Stomach smooth muscle (tissue), 2 donors: ENCODE data around the gene STRN3.

Experiments used
- H3K27ac ChIP-seq: one replicate; pipeline ENCODE4 v1.7.0; 2013; ENCODE audit warnings: mild to moderate bottlenecking, low read length, inconsistent platforms
- H3K27me3 ChIP-seq, 2 donors: one replicate each; pipeline ENCODE4 v1.7.0; 2013; ENCODE audit warnings: low read length in 2 of 2; ENCODE audit not compliant: insufficient read depth in 2 of 2, control insufficient read depth in 1 of 2
- H3K36me3 ChIP-seq, 2 donors: one replicate each; pipeline ENCODE4 v1.7.0; 2013; ENCODE audit warnings: low read length in 2 of 2; ENCODE audit not compliant: control insufficient read depth in 2 of 2, insufficient read depth in 2 of 2
- H3K4me1 ChIP-seq: one replicate; pipeline ENCODE4 v1.7.0; 2013; ENCODE audit warnings: low read length; ENCODE audit not compliant: control insufficient read depth, insufficient read depth
- H3K4me3 ChIP-seq, 2 donors: one replicate each; pipeline ENCODE4 v1.7.0; 2013; ENCODE audit warnings: low read length in 2 of 2
- H3K9ac ChIP-seq, 2 donors: one replicate each; pipeline ENCODE4 v1.7.0; 2013; ENCODE audit warnings: low read length in 2 of 2, mild to moderate bottlenecking in 1 of 2
- H3K9me3 ChIP-seq, 2 donors: one replicate each; pipeline ENCODE4 v1.7.0; 2013; ENCODE audit warnings: low read length in 2 of 2; ENCODE audit not compliant: control insufficient read depth in 2 of 2
- donor health status: healthy.
- donor health status: Pancreatic carcinoma.

STRN3 gene

DNA sequence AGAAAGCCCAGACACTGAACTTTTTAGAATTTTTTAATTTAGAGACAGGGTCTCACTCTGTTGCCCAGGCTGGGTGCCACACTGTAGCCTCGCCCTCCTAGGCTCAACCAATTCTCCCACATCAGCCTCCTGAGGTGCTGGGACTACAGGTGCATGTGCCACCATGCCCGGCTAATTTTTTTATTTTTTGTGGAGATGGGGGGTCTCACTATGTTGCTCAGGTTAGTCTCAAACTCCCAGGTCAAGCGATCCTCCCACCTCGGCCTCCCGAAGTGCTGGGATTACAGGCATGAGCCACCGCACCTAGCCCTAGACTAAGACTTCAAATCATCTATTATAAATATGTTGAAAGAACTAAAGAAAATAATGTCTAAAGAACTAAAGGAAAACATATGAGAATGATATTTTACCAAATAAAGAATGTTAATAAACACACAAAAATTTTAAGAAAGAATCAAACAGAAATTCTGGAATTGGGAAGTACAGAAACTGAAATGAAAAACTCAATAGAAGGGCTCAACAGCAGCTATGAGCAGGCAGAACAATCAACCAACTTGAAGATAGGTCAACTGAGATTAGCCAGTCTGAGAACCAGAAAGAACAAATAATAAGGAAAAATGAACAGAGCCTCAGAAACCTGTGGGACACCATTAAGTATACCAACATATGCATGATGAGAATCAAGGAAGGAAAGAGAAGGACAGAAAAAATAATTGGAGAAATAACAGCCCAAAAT is 27.0 kb downstream of the STRN3 start:
- Histone ChIP-seq H3K9ac (no peak overlapping the region), H3K4me3 (no peak overlapping the region), H3K27me3 (no peaks in the 10 kb centered on the region), H3K27ac (no peak overlapping the region), H3K4me1 (peaks cover 11% of the 10 kb centered on the region), H3K9me3 (peaks cover 6 to 7% of the 10 kb centered on the region in 2 donors), H3K36me3 (peaks cover 0 to 2% of the 10 kb centered on the region in 2 donors)

- Histone ChIP-seq H3K27me3 (no peaks in the 10 kb centered on the region), H3K27ac (no peak overlapping the region), H3K4me1 (peaks cover 11% of the 10 kb centered on the region), H3K9me3 (peaks cover 6 to 7% of the 10 kb centered on the region in 2 donors), H3K4me3 (no peak overlapping the region), H3K9ac (no peak overlapping the region), H3K36me3 (peaks cover 0 to 2% of the 10 kb centered on the region in 2 donors)
Measured at GRCh38 chr14:30998100-30998706, 28.0 kb downstream of the STRN3 start.

DNA sequence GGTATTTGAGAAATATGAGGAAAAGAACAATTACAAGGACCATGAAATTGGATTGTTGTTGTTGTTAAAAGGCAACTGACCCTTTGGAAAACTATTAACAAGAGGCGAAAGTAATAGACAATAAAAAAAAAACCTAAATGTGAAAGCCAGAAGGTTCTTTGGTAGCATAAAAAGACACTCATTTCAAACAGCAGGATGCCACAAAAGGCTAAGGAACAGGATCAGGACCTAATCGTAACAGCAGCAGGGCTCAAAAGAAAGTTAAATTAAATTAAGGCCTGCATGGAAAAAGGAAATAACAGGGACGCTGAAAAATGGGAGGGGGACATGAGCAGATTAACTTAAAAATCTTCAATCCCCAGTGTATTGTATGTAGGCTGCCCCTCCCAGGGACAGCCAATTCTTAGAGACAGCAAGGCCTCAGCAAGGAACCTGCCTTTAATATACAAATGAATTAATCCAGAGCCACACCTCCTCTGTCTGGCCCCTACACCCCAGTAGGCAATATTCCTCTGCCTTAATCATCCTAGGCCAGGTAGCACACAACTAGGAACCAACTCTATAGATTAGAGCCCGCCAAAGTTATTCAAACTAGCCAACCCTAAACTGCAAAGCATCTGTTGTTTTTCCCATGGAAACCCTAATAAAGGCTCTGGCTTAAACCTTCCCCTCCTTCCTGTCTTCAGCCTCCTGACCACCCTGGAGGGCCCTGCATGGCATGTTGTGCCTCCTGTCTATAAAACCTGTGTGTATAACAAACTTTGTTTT is 29.1 kb downstream of the STRN3 start:
- peaks cover 6 to 7% of the 10 kb centered on the region in 2 donors for H3K9me3 ChIP-seq
- H3K4me1 ChIP-seq = peaks cover 11% of the 10 kb centered on the region
- H3K36me3 ChIP-seq = peaks cover 0 to 2% of the 10 kb centered on the region in 2 donors
- no peak overlapping the region for H3K4me3 ChIP-seq
- no peaks in the 10 kb centered on the region for H3K27me3 ChIP-seq
- H3K9ac ChIP-seq = no peak overlapping the region
- no peak overlapping the region for H3K27ac ChIP-seq

- H3K36me3 ChIP-seq = peaks cover 0 to 2% of the 10 kb centered on the region in 2 donors
- H3K9ac ChIP-seq = no peak overlapping the region
- H3K27ac ChIP-seq = no peak overlapping the region
- H3K27me3 ChIP-seq = no peaks in the 10 kb centered on the region
- peaks cover 11% of the 10 kb centered on the region for H3K4me1 ChIP-seq
- peak overlapping the region in 1 of 2 donors; percentile 34 for H3K4me3 ChIP-seq
- H3K9me3 ChIP-seq = peaks cover 6 to 7% of the 10 kb centered on the region in 2 donors
Measured at GRCh38 chr14:30995689-30996088, 30.5 kb downstream of the STRN3 start.

- peaks cover 0 to 2% of the 10 kb centered on the region in 2 donors for H3K36me3 ChIP-seq
- peaks cover 6 to 7% of the 10 kb centered on the region in 2 donors for H3K9me3 ChIP-seq
- peaks cover 11% of the 10 kb centered on the region for H3K4me1 ChIP-seq
- H3K27me3 ChIP-seq = no peaks in the 10 kb centered on the region
- H3K27ac ChIP-seq = no peak overlapping the region
- H3K4me3 ChIP-seq = no peak overlapping the region
- H3K9ac ChIP-seq = no peak overlapping the region
Measured at GRCh38 chr14:30994681-30995620, 31.2 kb downstream of the STRN3 start.

- Histone ChIP-seq H3K9ac (no peak overlapping the region), H3K4me1 (peaks cover 11% of the 10 kb centered on the region), H3K4me3 (no peak overlapping the region)
Measured at GRCh38 chr14:30993071-30993470, 33.1 kb downstream of the STRN3 start.

GRCh38 chr14:30991408-30991807 is 34.8 kb downstream of the STRN3 start:
- Histone ChIP-seq H3K27me3 (no peaks in the 10 kb centered on the region), H3K9me3 (no peaks in the 10 kb centered on the region), H3K4me1 (peaks cover 9% of the 10 kb centered on the region), H3K9ac (no peak overlapping the region), H3K4me3 (no peak overlapping the region), H3K27ac (no peak overlapping the region), H3K36me3 (no peaks in the 10 kb centered on the region)

More at GRCh38 chr14:30993071-30993470, 33.1 kb downstream of the STRN3 start:
- peaks cover 1 to 3% of the 10 kb centered on the region in 2 donors for H3K9me3 ChIP-seq
- no peaks in the 10 kb centered on the region for H3K27me3 ChIP-seq
- no peak overlapping the region for H3K27ac ChIP-seq
- H3K36me3 ChIP-seq = peaks cover 0 to 2% of the 10 kb centered on the region in 2 donors

DNA sequence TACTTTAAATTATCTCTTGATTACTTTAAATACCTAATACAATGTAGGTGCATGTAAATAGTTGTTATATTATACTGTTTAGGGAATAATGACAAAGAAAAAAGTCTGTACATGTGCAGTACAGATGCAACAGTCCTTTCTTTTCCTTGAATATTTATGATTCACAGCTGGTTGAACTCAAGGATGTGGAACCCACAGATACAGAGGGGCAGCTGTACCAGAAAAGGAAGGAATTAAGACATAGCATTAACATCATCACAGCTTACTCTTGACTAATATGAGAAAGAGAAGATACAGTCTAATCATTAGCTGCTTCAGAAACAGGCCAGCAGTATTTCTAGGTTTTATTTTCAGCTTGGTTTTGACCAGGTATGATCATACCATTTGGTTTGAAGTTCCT is 35.4 kb downstream of the STRN3 start:
- H3K9ac ChIP-seq = no peak overlapping the region
- H3K4me3 ChIP-seq = no peak overlapping the region
- peaks cover 4% of the 10 kb centered on the region for H3K4me1 ChIP-seq
- no peaks in the 10 kb centered on the region for H3K36me3 ChIP-seq
- H3K27ac ChIP-seq = no peak overlapping the region
- no peaks in the 10 kb centered on the region for H3K27me3 ChIP-seq
- H3K9me3 ChIP-seq = no peaks in the 10 kb centered on the region

GRCh38 chr14:30988509-30988908 is 37.7 kb downstream of the STRN3 start:
- Histone ChIP-seq H3K9me3 (no peaks in the 10 kb centered on the region), H3K4me1 (peaks cover 6% of the 10 kb centered on the region), H3K9ac (no peak overlapping the region), H3K27ac (no peak overlapping the region), H3K36me3 (no peaks in the 10 kb centered on the region), H3K4me3 (no peak overlapping the region), H3K27me3 (no peaks in the 10 kb centered on the region)

- no peak overlapping the region for H3K27ac ChIP-seq
- H3K9ac ChIP-seq = no peak overlapping the region
- peaks cover 6% of the 10 kb centered on the region for H3K4me1 ChIP-seq
Measured at GRCh38 chr14:30985796-30986195, 40.4 kb downstream of the STRN3 start.

More at GRCh38 chr14:30985796-30986195, 40.4 kb downstream of the STRN3 start:
- Histone ChIP-seq H3K36me3 (no peaks in the 10 kb centered on the region), H3K9me3 (no peaks in the 10 kb centered on the region), H3K27me3 (no peaks in the 10 kb centered on the region), H3K4me3 (no peak overlapping the region)
